Stimulated activated CD8-positive, alpha-beta memory T cell treated with anti-CD3 and anti-CD28 coated beads, Interleukin-4, amount 100 ng/mL, for 4 hours (primary cell): ENCODE measurements around the gene CALM1.

Experiments used
- DNase-seq, 2 donors: peaks; one replicate each; pipeline ENCODE4 v3.0.0-alpha.2; 2020; ENCODE audit warnings: low read depth in 2 of 2, low spot score in 1 of 2

The CALM1 gene

GRCh38 chr14:90396341-90397339 lies at the start of gene CALM1:
Gene CALM1 (plus strand): TSS chr14:90397029. CDS start chr14:90397231, 202 bp downstream.
- DNase-seq: peak; percentile 86 to 92

GRCh38 chr14:90348270-90348669 lies 48.6 kb upstream of the CALM1 start:
- no peak for DNase-seq

GRCh38 chr14:90349739-90350138 lies 47.1 kb upstream of the CALM1 start:
- no peak for DNase-seq

- no peak for DNase-seq
Measured at GRCh38 chr14:90354551-90355298, 42.1 kb upstream of the CALM1 start.

- no peak for DNase-seq
Measured at GRCh38 chr14:90355540-90356518, 41.0 kb upstream of the CALM1 start.

- DNase-seq: no peak
Measured at GRCh38 chr14:90356925-90357324, 39.9 kb upstream of the CALM1 start.

- no peak for DNase-seq
Measured at GRCh38 chr14:90358359-90358758, 38.5 kb upstream of the CALM1 start.

GRCh38 chr14:90361865-90362557 lies 34.8 kb upstream of the CALM1 start:
- DNase-seq: no peak

GRCh38 chr14:90362558-90362896 lies 34.3 kb upstream of the CALM1 start:
- no peak for DNase-seq

GRCh38 chr14:90368946-90369721 lies 27.7 kb upstream of the CALM1 start:
- DNase-seq: no peak

GRCh38 chr14:90373887-90374286 lies 22.9 kb upstream of the CALM1 start:
- DNase-seq: no peak

- no peak for DNase-seq
Measured at GRCh38 chr14:90374813-90375212, 22.0 kb upstream of the CALM1 start.

GRCh38 chr14:90375934-90376333 lies 20.9 kb upstream of the CALM1 start:
- no peak for DNase-seq

GRCh38 chr14:90378249-90378648 lies 18.6 kb upstream of the CALM1 start:
- DNase-seq: no peak

- DNase-seq: no peak
Measured at GRCh38 chr14:90379106-90379505, 17.7 kb upstream of the CALM1 start.

GRCh38 chr14:90381011-90381786 lies 15.6 kb upstream of the CALM1 start:
- DNase-seq: no peak

GRCh38 chr14:90381999-90382451 lies 14.8 kb upstream of the CALM1 start:
- DNase-seq: no peak

- peak; percentile 39 to 67 for DNase-seq
Measured at GRCh38 chr14:90382491-90383125, 14.2 kb upstream of the CALM1 start.
